GM18520 (cell line): ENCODE data around the gene PSMB9.
"Not testable (repeated sequence)": the region's sequence is repeated elsewhere in the genome, so short reads cannot be mapped to it uniquely, and the experiment has no call there.

Source experiments
- ATAC-seq: cut with Tn5 transposase; IDR thresholded peaks from one replicate; pipeline ENCODE4 v1.9.1; 2021; ENCODE audit not compliant: unreplicated experiment

PSMB9 gene

DNA sequence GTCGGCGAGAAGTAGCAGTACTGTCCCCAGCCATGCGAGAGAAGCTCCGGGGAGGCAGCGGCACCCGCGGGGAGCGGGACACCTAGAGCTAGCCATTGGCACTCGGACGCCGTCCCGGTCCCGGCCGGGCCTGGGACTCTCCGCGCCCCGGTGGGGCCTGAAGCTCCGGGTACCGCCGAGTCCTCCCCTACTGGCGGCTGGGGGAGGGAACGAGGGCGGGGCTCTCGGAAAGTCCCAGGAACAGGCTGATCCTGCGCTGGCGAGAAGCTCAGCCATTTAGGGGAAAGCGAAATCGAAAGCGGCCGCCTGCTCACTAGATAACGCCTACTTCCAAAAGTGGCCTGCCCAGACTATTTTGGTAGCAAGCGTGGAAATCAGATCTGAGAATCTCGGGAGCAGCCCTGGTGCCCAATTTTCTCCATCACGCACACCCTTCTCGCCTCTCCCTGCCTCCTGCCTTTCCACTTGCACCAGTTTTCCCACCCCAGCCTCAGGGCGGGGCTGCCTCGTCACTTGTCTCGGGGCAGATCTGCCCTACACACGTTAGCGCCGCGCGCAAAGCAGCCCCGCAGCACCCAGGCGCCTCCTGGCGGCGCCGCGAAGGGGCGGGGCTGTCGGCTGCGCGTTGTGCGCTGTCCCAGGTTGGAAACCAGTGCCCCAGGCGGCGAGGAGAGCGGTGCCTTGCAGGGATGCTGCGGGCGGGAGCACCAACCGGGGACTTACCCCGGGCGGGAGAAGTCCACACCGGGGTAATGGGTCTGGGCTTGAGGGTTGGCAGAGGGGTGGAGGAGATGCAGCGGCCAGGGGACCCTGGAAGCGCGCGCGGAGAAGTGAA is at the start of gene PSMB9, which contains the start of gene TAP1:
Gene PSMB9 (plus strand): TSS at position 652 of the 835 bp plus-strand sequence. CDS start 38 bp downstream, at position 690.
Gene TAP1 (minus strand): TSS at position 164 of the 835 bp plus-strand sequence. CDS start 68 bp downstream, at position 96.
- peak; percentile 72 for ATAC-seq

- ATAC-seq = not testable (repeated sequence)
These were observed 48.6 kb upstream of the PSMB9 start for GRCh38 chr6:32805404-32805803.

DNA sequence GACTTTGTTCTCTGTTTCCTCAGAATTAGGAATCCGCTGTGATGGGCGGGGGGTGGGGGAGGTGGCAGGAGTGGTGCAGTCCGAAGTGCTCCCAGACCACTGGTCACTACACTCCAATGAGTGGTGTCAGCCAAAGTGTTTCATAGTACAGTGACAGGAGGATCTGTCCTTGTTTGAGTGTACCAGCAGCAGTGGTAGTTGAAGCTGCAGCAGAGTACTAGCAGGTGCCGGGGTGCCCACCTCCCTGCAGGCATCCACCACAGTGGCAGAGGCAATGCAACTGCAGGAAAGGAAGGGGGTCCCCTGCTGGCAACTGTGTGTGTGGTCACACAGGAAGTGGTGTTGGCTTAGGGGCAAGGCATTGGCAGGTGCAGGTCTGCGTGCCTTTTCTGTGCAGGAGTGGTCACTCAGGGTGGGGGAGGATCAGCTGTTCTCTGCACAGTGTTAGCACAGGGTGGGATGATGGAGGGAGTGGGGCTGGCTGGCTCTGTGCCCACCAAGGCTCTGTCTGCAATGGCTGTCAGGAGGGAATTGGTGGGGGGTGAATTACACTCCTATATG is 46.9 kb upstream of the PSMB9 start:
- ATAC-seq = no peak

- no peak for ATAC-seq
These were observed 44.8 kb upstream of the PSMB9 start for GRCh38 chr6:32809171-32809570.

GRCh38 chr6:32814145-32814544 is 39.8 kb upstream of the PSMB9 start:
- no peak for ATAC-seq

- no peak for ATAC-seq
These were observed 38.9 kb upstream of the PSMB9 start for GRCh38 chr6:32815115-32815514.

DNA sequence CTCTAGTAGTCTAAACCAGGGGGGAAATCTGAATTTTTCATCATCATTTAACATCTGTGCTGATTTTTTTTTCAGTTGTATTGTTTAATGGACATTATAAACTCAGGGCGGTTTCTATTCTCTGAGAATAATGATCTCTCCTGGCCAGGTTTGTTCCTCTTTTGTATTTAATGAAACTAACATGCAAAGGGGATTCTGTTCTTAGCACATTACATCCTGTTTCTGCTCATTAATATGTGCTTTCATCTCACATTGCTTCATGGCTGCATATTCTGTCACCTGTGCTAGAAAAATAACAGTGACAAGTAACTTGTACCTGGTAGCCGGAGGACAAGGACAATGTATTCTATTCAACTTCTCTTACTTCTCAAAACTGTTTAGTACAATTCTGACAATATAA is 38.0 kb upstream of the PSMB9 start:
- no peak for ATAC-seq

- no peak for ATAC-seq
These were observed 37.2 kb upstream of the PSMB9 start, which contains the start of gene HLA-DOB for GRCh38 chr6:32816746-32817204. TSS of gene HLA-DOB (minus strand) at chr6:32817002. CDS start at chr6:32816951, 51 bp downstream.

DNA sequence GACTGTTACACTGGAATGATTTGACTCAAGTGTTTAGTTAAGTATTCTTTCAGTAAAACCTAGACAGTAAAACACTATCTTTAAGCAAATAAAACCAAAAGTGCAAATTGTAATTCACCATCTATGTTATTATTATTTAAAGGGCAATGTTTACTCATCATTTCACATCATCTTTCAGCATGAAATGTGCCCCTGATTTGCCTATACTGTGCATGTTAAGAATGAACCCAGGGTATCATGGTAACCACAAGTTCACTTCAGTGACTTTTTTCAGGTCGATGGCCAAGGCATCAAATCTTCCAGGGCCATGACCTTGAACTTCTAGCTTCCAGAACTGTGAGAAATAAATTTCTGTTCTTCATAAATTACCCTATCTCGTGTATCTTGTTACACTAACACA is 35.1 kb upstream of the PSMB9 start:
- no peak for ATAC-seq

GRCh38 chr6:32819729-32820128 is 34.3 kb upstream of the PSMB9 start:
- no peak for ATAC-seq

GRCh38 chr6:32825966-32826365 is 28.0 kb upstream of the PSMB9 start:
- ATAC-seq = no peak

DNA sequence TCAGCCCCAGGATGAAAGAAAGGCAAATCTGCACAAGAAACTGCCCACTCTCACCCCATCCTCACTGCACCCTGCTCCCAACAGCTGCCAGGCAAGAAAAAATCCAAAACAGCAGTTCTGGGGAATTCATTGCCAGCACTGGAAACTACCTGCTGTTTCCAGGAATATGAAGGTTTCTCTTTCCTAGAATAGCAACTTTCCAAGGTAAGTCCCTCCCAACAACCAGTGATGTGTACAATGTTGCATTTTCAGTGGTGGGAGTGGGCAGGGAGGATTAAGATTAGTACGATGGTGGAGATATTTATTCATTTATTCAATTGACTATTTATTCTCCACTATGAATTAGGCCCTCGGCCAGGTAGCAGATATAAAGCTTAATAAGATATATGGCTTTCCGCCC is 27.0 kb upstream of the PSMB9 start:
- ATAC-seq = no peak

- ATAC-seq = no peak
These were observed 24.5 kb upstream of the PSMB9 start for GRCh38 chr6:32829495-32829894.

DNA sequence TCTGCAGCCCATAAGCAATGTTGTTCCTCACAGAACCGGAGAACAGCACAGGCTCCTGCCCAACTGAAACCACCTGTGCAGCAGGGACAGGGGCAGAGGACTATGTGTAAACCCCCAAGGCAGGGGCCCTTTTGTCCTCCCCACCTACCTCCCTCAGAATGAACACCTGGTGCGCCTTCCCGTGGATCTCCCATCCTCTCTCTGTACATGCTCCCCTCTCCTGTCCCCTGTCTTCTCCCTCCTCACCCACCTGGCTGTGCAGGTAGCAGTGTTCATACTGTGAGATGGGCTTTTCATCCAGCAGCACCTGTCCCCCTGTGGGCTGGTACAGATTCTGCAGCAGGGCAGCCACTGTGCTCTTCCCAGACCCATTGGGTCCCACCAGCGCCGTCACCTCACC is 24.0 kb upstream of the PSMB9 start:
- no peak for ATAC-seq

DNA sequence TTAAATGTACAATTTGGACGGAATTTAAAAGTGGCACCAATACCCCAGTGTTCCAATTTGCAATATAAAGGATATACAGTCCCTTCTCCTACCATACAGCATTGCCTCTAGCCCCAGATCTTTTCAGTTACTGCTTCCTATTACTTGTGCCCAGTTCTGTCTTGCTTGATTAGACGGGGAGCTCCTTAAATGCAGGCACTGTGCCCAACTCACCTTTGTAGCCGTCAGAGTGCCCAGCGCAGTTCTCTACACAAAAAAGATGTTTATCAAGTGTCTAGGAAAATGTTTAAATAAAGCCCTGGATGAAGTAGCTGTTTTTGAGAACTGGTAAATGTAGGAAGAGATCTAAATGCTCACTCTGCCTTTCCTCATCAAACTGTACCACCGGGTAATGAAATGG is 23.1 kb upstream of the PSMB9 start:
- no peak for ATAC-seq

- no peak for ATAC-seq
These were observed 21.5 kb upstream of the PSMB9 start for GRCh38 chr6:32832535-32832934.

DNA sequence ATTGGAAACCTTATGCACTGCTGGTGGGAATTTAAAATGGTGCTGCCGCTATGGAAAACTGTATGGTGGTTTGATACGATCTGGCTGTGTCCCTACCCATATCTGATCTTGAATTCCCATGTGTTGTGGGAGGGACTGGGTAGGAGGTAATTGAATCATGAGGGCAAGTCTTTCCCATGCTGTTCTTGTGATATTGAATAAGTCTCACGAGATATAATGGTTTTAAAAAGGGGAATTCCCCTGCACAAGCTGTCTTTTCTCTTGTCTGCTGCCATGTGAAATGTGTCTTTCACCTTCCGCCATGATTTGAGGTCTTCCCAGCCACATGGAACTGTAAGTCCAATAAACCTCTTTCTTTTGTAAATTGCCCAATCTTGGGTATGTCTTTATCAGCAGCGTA is 20.3 kb upstream of the PSMB9 start:
- no peak for ATAC-seq

DNA sequence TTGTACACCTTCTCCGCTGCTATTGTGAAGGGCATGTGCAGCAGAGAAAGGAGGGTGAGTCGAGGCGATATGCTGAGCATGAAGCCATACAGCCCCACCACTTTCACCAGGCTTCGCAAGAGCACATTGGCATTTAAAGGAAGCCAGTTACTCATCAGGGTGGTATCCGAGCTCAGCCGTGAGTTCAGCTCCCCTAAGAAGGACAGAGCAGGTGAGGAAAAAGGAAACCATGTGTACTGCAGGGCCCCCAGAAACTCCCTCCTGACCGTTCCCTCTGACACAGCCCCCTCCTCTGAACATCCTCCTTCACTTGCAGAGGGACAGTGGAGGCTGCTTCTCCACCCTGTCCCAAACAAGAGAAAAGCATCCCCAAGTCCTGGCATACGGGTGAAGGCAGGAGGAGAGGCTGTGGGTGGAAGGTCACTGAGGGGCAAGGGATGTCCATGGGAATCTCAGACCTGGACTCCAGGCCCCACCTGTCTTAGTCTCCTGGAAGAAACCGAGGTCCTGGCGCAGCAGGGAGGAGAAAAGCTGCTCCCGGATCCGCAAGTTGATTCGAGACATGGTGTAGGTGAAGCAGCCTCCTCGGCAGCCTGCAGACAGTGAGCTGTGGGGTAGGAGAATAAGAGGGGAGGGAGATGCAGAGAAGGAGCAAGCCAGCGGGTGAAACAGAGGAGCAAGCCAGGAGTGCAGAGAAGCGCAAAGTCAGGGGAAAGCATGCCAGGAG is 18.7 kb upstream of the PSMB9 start:
- no peak for ATAC-seq

DNA sequence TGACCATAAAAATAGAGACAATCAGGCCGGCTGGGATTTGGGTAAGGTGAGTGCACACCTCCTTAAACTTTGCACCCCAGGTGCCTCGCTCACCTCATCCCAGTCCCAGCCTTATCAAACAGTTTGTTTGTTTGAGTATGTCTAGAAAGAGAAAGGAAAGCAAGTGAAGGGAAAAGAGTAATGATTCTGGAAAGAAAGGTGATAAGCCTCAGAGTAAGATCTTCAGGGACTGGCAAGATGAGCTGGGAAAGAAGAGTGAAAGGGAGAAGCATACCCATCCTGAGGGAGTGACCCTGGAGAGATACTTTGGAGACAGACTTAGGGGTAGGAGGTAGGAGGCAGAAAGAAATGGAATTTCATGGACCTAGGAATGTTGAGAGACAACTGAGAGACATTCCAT is 17.1 kb upstream of the PSMB9 start:
- no peak for ATAC-seq

- ATAC-seq = no peak
These were observed 16.3 kb upstream of the PSMB9 start for GRCh38 chr6:32837651-32838113.

DNA sequence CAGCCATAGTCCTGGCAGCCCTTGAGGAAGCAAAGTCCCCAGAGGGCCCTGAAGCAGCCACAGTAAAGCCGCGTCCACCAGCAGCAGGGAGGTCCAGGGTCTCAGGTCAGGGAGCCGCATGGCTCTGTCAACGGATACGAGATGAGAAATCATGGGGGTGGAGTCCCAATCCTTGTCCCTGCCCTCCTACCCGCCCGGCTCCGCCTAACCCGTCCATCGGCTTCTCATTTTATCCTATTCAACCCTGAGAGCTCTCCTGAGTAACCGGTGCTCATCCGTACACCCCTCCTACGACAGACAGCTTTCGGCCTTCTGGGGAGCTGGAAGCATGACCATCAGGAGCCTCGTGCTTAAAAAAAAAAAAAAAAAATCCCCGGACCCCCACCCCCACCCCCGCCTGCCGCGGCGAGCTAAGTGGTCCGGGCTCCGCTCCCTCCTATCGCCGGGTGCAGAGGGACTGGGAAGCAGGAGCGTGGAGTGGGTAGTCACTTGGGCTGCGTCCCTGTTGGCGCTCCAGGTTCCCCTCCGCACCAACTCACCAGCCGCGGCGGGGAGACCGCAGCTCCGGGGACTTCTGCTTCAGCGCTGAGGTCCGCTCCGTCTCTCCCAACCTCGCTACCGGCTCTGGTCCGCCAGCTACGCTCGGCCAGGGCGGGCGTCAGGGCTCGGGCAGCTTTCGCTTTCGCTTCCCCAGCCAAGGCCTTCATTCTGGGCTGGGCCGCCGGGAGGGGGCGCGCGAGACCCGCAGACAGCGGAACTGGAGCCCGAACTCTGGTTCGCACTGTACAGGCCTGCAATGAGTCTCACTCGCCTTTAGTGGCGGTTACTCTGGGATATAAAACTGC is 15.7 kb upstream of the PSMB9 start, which contains the start of gene TAP2:
Gene TAP2 (minus strand): TSS at position 626 of the 845 bp plus-strand sequence. CDS start 506 bp downstream, at position 120.
- peak; percentile 69 for ATAC-seq
